ENCODE data around the gene TEX30. TPM values are rescaled to one million over a fixed set of nuclear protein-coding genes. Genes with fewer than 3 reads are reported as not detected.
"Not testable (repeated sequence)": the region's sequence is repeated elsewhere in the genome, so short reads cannot be mapped to it uniquely, and the experiment has no call there.

TEX30 gene
- total and polyA plus RNA-seq, 2 donors from 2014 or later = 9.9 to 22.7 TPM

DNA sequence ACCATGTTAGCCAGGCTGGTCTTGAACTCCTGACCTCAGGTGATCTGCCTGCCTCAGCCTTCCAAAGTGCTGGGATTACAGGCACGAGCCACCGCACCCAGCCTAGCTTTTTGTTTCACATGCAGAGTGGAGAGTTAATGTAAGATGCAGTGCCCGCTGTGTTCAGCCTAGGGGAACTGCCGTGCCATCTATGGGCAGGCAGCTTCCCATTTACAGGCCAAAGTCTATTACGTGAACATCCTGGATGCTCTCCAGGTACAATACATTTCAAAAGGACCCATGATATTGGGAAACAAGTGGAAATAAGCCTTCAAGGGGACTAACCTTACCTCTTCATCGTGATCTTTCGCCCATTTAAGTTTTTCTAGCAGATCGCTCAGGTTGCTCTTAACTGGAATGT, 15.1 kb upstream of the TEX30 start:
- TF ChIP-seq, protein P1, sequence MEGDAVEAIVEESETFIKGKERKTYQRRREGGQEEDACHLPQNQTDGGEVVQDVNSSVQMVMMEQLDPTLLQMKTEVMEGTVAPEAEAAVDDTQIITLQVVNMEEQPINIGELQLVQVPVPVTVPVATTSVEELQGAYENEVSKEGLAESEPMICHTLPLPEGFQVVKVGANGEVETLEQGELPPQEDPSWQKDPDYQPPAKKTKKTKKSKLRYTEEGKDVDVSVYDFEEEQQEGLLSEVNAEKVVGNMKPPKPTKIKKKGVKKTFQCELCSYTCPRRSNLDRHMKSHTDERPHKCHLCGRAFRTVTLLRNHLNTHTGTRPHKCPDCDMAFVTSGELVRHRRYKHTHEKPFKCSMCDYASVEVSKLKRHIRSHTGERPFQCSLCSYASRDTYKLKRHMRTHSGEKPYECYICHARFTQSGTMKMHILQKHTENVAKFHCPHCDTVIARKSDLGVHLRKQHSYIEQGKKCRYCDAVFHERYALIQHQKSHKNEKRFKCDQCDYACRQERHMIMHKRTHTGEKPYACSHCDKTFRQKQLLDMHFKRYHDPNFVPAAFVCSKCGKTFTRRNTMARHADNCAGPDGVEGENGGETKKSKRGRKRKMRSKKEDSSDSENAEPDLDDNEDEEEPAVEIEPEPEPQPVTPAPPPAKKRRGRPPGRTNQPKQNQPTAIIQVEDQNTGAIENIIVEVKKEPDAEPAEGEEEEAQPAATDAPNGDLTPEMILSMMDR (IDR thresholded peaks at IDR 0.05; ENCODE audit: borderline replicate concordance, extremely low read depth, insufficient read depth) = no peak
- H3K27me3 ChIP-seq (ENCODE audit: control insufficient read depth, insufficient read depth, low read length) = no peaks in the 10 kb centered on the region
- FAIRE-seq (no peak), DNase-seq (no peak)
- no peak overlapping the region for H3K27ac ChIP-seq (ENCODE audit: low read depth in 2 of 2, low read length in 2 of 2)
- no peak overlapping the region for H3K9ac ChIP-seq (ENCODE audit: low read length in 3 of 3)
- H3K4me3 ChIP-seq (ENCODE audit: low read length in 3 of 3) = no peak overlapping the region
- peaks cover 0 to 24% (median 3%) of the 10 kb centered on the region in 3 donors for H3K36me3 ChIP-seq (ENCODE audit: control insufficient read depth in 2 of 3, insufficient read depth in 3 of 3, low read length in 3 of 3)
- H3K9me3 ChIP-seq (ENCODE audit: control insufficient read depth in 2 of 3, insufficient read depth in 1 of 3, low read length in 3 of 3) = no peaks in the 10 kb centered on the region
- intact Hi-C loops (cut with DNase I) = no loop called here
- peaks cover 0 to 2% (median 0%) of the 10 kb centered on the region in 3 donors for H3K4me1 ChIP-seq (ENCODE audit: control insufficient read depth in 2 of 3, insufficient read depth in 2 of 3, low read depth in 1 of 3, low read length in 3 of 3)

DNA sequence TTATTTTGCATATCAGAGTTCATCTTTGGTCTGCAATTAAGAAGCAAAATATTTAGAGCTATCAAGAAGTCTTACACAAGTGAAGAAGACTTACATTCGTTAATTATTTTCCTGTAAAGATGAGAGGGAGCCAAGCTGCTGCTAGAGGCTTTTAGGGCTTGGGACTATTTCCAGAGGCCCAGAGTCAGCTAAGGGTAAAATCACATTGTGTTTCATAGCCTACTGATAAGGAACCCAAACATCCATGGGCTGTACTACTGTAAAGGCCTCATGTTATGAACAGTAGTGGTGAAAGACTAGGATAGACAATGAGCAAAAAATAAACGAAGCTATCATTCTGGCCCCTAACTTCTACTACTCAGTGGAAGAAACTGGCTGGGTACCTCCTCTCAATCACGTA, 10.9 kb upstream of the TEX30 start:
- H3K27ac ChIP-seq (ENCODE audit: low read depth in 2 of 2, low read length in 2 of 2) = no peak overlapping the region
- no peak for DNase-seq
- intact Hi-C loops (cut with DNase I) = no loop called here

DNA sequence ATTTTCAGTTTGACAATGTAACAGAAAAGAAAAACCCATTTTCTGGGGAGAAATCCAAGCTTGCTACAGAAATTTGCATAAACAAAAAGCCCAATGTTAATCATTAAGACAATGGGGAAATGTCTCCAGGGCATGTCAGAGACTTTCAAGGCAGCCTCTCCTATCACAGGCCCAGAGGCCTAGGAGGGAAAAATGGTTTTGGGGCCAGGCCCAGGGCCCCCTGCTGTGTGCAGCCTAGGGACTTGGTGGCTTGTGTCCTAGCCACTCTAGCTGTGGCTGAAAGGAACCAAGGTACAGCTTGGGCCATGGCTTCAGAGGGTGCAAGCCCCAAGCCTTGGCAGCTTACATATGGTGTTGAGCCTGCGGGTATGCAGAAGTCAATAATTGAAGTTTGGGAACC, 8.0 kb upstream of the TEX30 start:
- FAIRE-seq (no peak), DNase-seq (no peak)
- TF ChIP-seq, protein P1 (IDR thresholded peaks at IDR 0.05; ENCODE audit: borderline replicate concordance, extremely low read depth, insufficient read depth) = no peak
- intact Hi-C loops (cut with DNase I) = no loop called here
- H3K36me3 ChIP-seq (ENCODE audit: control insufficient read depth in 2 of 3, insufficient read depth in 3 of 3, low read length in 3 of 3) = peaks cover 0 to 10% (median 0%) of the 10 kb centered on the region in 3 donors
- peaks cover 0 to 2% (median 0%) of the 10 kb centered on the region in 3 donors for H3K4me1 ChIP-seq (ENCODE audit: control insufficient read depth in 2 of 3, insufficient read depth in 2 of 3, low read depth in 1 of 3, low read length in 3 of 3)
- no peak overlapping the region for H3K27ac ChIP-seq (ENCODE audit: low read depth in 2 of 2, low read length in 2 of 2)
- no peaks in the 10 kb centered on the region for H3K9me3 ChIP-seq (ENCODE audit: control insufficient read depth in 2 of 3, insufficient read depth in 1 of 3, low read length in 3 of 3)
- no peaks in the 10 kb centered on the region for H3K27me3 ChIP-seq (ENCODE audit: control insufficient read depth, insufficient read depth, low read length)
- no peak overlapping the region for H3K9ac ChIP-seq (ENCODE audit: low read length in 3 of 3)
- no peak overlapping the region for H3K4me3 ChIP-seq (ENCODE audit: low read length in 3 of 3)

More for the DNA sequence above, 10.9 kb upstream of the TEX30 start:
- Histone ChIP-seq H3K4me1 (ENCODE audit: control insufficient read depth in 2 of 3, insufficient read depth in 2 of 3, low read depth in 1 of 3, low read length in 3 of 3) (peaks cover 0 to 2% (median 0%) of the 10 kb centered on the region in 3 donors), H3K4me3 (ENCODE audit: low read length in 3 of 3) (no peak overlapping the region), H3K36me3 (ENCODE audit: control insufficient read depth in 2 of 3, insufficient read depth in 3 of 3, low read length in 3 of 3) (peaks cover 0 to 10% (median 0%) of the 10 kb centered on the region in 3 donors), H3K27me3 (ENCODE audit: control insufficient read depth, insufficient read depth, low read length) (no peaks in the 10 kb centered on the region), H3K9me3 (ENCODE audit: control insufficient read depth in 2 of 3, insufficient read depth in 1 of 3, low read length in 3 of 3) (no peaks in the 10 kb centered on the region), H3K9ac (ENCODE audit: low read length in 3 of 3) (no peak overlapping the region)
- FAIRE-seq = no peak
- TF ChIP-seq, protein P1 (IDR thresholded peaks at IDR 0.05; ENCODE audit: borderline replicate concordance, extremely low read depth, insufficient read depth) = no peak

DNA sequence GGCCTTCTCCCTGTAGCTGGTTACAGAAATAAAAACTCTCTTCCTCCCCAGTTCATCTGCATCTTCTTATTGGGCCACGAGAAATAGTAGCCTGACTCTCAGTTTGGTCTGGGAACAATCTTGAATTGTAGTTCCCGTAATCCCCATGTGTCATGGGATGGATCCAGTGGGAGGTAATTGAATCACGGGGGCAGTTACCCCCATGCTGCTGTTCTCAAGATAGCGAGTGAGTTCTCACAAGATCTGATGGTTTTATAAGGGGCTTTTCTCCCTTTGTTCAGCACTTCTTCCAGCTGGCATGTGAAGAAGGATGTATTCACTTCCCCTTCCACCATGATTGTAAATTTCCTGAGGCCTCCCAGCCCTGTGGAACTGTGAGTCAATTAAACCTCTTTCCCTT, 7.1 kb upstream of the TEX30 start:
- H3K36me3 ChIP-seq (ENCODE audit: control insufficient read depth in 2 of 3, insufficient read depth in 3 of 3, low read length in 3 of 3); H3K4me1 ChIP-seq (ENCODE audit: control insufficient read depth in 2 of 3, insufficient read depth in 2 of 3, low read depth in 1 of 3, low read length in 3 of 3); DNase-seq; H3K27ac ChIP-seq (ENCODE audit: low read depth in 2 of 2, low read length in 2 of 2); H3K9ac ChIP-seq (ENCODE audit: low read length in 3 of 3); intact Hi-C loops (cut with DNase I); H3K9me3 ChIP-seq (ENCODE audit: control insufficient read depth in 2 of 3, insufficient read depth in 1 of 3, low read length in 3 of 3); FAIRE-seq; H3K4me3 ChIP-seq (ENCODE audit: low read length in 3 of 3); H3K27me3 ChIP-seq (ENCODE audit: control insufficient read depth, insufficient read depth, low read length): not testable (repeated sequence)
